ENCODE measurements around the gene APOL6.

Gene APOL6

GRCh38 chr22:35604621-35605368 lies 43.5 kb upstream of the APOL6 start:
- TF ChIP-seq CTCF (IDR thresholded peaks at IDR 0.05; ENCODE audit: control insufficient read depth, extremely low read depth, insufficient read depth) = no peak
- no peak overlapping the region for H3K4me3 ChIP-seq (ENCODE audit: low read depth, low read length)
- DNase-seq (ENCODE audit: low read depth) = no peak

GRCh38 chr22:35605369-35605680 lies 42.9 kb upstream of the APOL6 start:
- no peak for DNase-seq (ENCODE audit: low read depth)
- H3K4me3 ChIP-seq (ENCODE audit: low read depth, low read length) = no peak overlapping the region
- no peak for TF ChIP-seq CTCF (IDR thresholded peaks at IDR 0.05; ENCODE audit: control insufficient read depth, extremely low read depth, insufficient read depth)

- H3K4me3 ChIP-seq (ENCODE audit: low read depth, low read length) = no peak overlapping the region
- TF ChIP-seq CTCF (IDR thresholded peaks at IDR 0.05; ENCODE audit: control insufficient read depth, extremely low read depth, insufficient read depth) = no peak
- DNase-seq (ENCODE audit: low read depth) = no peak
Measured at GRCh38 chr22:35605851-35606481, 42.3 kb upstream of the APOL6 start.

GRCh38 chr22:35606916-35607315 lies 41.3 kb upstream of the APOL6 start:
- DNase-seq (ENCODE audit: low read depth) = no peak
- TF ChIP-seq CTCF (IDR thresholded peaks at IDR 0.05; ENCODE audit: control insufficient read depth, extremely low read depth, insufficient read depth) = no peak
- no peak overlapping the region for H3K4me3 ChIP-seq (ENCODE audit: low read depth, low read length)

GRCh38 chr22:35608088-35608487 lies 40.2 kb upstream of the APOL6 start:
- DNase-seq (ENCODE audit: low read depth) = no peak
- no peak overlapping the region for H3K4me3 ChIP-seq (ENCODE audit: low read depth, low read length)
- no peak for TF ChIP-seq CTCF (IDR thresholded peaks at IDR 0.05; ENCODE audit: control insufficient read depth, extremely low read depth, insufficient read depth)

GRCh38 chr22:35609261-35609660 lies 39.0 kb upstream of the APOL6 start:
- TF ChIP-seq CTCF (IDR thresholded peaks at IDR 0.05; ENCODE audit: control insufficient read depth, extremely low read depth, insufficient read depth) = no peak

GRCh38 chr22:35609761-35610160 lies 38.5 kb upstream of the APOL6 start:
- no peak for DNase-seq (ENCODE audit: low read depth)
- no peak for TF ChIP-seq CTCF (IDR thresholded peaks at IDR 0.05; ENCODE audit: control insufficient read depth, extremely low read depth, insufficient read depth)
- H3K4me3 ChIP-seq (ENCODE audit: low read depth, low read length) = no peak overlapping the region

More at GRCh38 chr22:35609261-35609660, 39.0 kb upstream of the APOL6 start:
- no peak overlapping the region for H3K4me3 ChIP-seq (ENCODE audit: low read depth, low read length)
- DNase-seq (ENCODE audit: low read depth) = no peak

Measured in LNCaP clone FGC (cell line).